Prostate gland (tissue), 2 donors: Measurements from ENCODE around the gene ERVMER34-1. TPM values are rescaled to one million over a fixed set of nuclear protein-coding genes. Genes with fewer than 3 reads are reported as not detected.

Experiments used
- DNase-seq: peaks from one replicate; pipeline ENCODE4 v3.0.0-alpha.2; 2019; ENCODE audit warnings: low spot score
- H3K27ac ChIP-seq, 2 donors: fragments of 200-600 bp; sonication (generic); 2 replicates each; pipeline ENCODE4 v1.5.1; 2017 to 2019
- H3K27me3 ChIP-seq: fragments of 200-600 bp; sonication (generic); replicated peaks from 2 replicates; pipeline ENCODE4 v1.5.1; 2019; ENCODE audit not compliant: insufficient read depth
- H3K36me3 ChIP-seq, 2 donors: fragments of 200-600 bp; sonication (generic); 1 replicate in 1 of 2; 2 replicates in 1 of 2; pipeline versions ENCODE4 v1.5.1 to v1.8.1; 2017 to 2019
- H3K4me1 ChIP-seq: fragments of 200-600 bp; sonication (generic); replicated peaks from 2 replicates; pipeline ENCODE4 v1.5.1; 2019
- H3K4me3 ChIP-seq, 2 donors: fragments of 200-600 bp; sonication (generic); 2 replicates each; pipeline ENCODE4 v1.5.1; 2017 to 2019
- H3K9me3 ChIP-seq: fragments of 200-600 bp; sonication (generic); 2 replicates; pipeline ENCODE4 v1.5.1; 2017
- POLR2A ChIP-seq: fragments of 450-650 bp; IDR thresholded peaks from one replicate; pipeline ENCODE4 v1.6.1; 2016; ENCODE audit warnings: antibody characterized with exemption, mild to moderate bottlenecking
- POLR2AphosphoS5 ChIP-seq: sonication (generic); formaldehyde crosslinking; IDR thresholded peaks from one replicate; pipeline ENCODE4 v1.6.1; 2017; ENCODE audit warnings: antibody characterized with exemption
- WGBS: methylation state at CpG from one replicate; pipeline ENCODE4 v1.1.5; 2018; 5-methylcytosine and 5-hydroxymethylcytosine counted together
- intact Hi-C: fragments of 100-400 bp; cut with DNase I; formaldehyde crosslinking; loops from one replicate; pipeline ENCODE4 v1.14.2; 2022
- total RNA-seq, 2 donors: library from RNA; depleted of rRNA; stranded (reverse); fragments of >200 nt; gene quantifications; one replicate each; pipeline ENCODE4 v1.1.0, GENCODE V29; 2016
- TF ChIP-seq, protein P1 (sequence below), 4 experiments: fragments of 200-600 bp in 2 of 4; fragments of 450-650 bp in 2 of 4; sonication (generic) in 2 of 4; IDR thresholded peaks; 1 replicate in 3 of 4; 2 replicates in 1 of 4; pipeline ENCODE4 v1.5.1; 2016 to 2019; ENCODE audit warnings: antibody characterized with exemption in 4 of 4, mild to moderate bottlenecking in 2 of 4, moderate library complexity in 2 of 4

ERVMER34-1 gene
- total RNA-seq, 2 donors from 2014 or later, result 1.2 to 1.4 TPM

DNA sequence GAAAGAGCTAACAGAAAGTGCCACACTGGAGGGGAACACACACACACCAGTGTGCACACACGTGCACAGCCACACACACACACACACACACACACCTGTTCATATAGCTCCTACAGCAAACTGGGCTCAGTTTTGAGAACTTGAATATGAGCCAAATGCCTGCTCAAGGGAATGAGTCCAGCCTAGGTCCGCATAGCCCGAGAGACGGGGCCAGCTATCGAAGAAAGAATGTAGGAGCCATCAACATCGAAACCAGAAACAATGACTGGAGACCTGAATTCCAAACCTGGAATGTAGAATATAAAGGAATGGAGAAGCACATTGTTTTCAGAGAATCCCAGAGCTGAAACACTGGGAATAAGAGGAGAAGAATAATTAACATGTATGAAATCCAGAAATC lies 37.6 kb upstream of the ERVMER34-1 start:
- H3K27ac ChIP-seq, result no peak overlapping the region
- TF ChIP-seq POLR2A (no peak), POLR2AphosphoS5 (no peak)
- TF ChIP-seq, protein P1, sequence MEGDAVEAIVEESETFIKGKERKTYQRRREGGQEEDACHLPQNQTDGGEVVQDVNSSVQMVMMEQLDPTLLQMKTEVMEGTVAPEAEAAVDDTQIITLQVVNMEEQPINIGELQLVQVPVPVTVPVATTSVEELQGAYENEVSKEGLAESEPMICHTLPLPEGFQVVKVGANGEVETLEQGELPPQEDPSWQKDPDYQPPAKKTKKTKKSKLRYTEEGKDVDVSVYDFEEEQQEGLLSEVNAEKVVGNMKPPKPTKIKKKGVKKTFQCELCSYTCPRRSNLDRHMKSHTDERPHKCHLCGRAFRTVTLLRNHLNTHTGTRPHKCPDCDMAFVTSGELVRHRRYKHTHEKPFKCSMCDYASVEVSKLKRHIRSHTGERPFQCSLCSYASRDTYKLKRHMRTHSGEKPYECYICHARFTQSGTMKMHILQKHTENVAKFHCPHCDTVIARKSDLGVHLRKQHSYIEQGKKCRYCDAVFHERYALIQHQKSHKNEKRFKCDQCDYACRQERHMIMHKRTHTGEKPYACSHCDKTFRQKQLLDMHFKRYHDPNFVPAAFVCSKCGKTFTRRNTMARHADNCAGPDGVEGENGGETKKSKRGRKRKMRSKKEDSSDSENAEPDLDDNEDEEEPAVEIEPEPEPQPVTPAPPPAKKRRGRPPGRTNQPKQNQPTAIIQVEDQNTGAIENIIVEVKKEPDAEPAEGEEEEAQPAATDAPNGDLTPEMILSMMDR (IDR thresholded peaks at IDR 0.05), result no peak
- no peaks in the 10 kb centered on the region for H3K27me3 ChIP-seq
- H3K36me3 ChIP-seq, result no peaks in the 10 kb centered on the region
- H3K4me3 ChIP-seq, result no peak overlapping the region
- no peaks in the 10 kb centered on the region for H3K9me3 ChIP-seq
- no peaks in the 10 kb centered on the region for H3K4me1 ChIP-seq
- 60% methylated on average over 6 of the region's 6 CpGs for WGBS
- intact Hi-C loops, result no loop called here
- no peak for DNase-seq

DNA sequence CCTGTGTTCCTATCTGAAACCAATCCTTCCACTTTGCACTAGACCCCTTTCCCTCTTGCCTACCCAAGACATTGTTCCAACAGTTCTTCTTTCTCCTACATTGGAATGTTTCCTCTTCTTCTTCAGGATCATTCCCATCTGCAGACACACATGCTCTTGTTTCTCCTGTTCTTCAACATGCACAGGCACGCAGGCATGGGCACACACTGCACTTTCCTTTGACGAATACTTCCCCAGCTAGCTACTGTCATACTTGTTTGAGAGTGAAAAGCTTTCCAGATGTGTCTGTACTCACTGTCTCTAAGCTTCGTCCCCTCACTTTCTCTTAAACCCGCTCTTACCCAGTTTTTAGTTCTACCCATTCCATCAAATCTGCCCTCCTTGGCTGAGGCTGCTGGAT lies 31.8 kb upstream of the ERVMER34-1 start:
- Histone ChIP-seq H3K4me3 (no peak overlapping the region), H3K27ac (no peak overlapping the region), H3K4me1 (no peaks in the 10 kb centered on the region), H3K36me3 (no peaks in the 10 kb centered on the region), H3K9me3 (no peaks in the 10 kb centered on the region), H3K27me3 (no peaks in the 10 kb centered on the region)
- 67% methylated on average over 4 of the region's 4 CpGs for WGBS
- no peak for TF ChIP-seq POLR2A
- no peak for TF ChIP-seq POLR2AphosphoS5
- TF ChIP-seq, protein P1 (IDR thresholded peaks at IDR 0.05), result no peak
- intact Hi-C loops, result no loop called here
- no peak for DNase-seq

DNA sequence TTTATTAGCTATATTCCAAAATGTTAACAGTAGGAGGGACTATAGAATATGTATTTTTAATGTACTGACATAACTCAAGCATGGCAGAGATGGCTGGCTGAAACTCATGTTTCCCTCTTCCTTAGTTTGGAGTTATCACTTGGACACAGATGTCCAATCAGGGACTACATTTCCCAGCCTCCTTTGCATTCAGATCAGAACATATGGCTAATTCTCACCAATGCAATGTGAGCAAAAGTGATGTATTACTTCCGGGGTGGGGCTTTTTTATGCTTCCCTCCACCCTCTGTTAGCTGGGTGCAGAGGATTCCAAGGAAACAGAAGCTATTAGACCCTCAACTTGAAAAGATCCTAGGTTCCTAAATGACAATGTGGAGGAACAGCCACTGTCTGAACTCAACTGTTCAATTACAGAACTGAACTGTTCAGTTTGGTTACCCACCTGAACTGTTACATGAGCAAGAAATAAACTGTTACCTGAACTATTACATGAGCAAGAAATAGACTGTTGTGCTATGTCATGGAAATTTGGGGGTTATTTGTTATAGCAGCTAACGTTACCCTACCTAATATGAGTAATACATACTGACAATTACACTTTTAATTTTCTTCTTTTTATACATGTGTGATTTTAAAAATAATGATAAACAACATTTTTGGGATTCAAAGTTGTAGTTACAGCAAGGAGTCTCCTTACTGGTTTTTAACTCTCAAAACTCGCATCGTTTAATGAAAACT lies 29.6 kb upstream of the ERVMER34-1 start:
- intact Hi-C loops, result no loop called here
- Histone ChIP-seq H3K4me1 (no peaks in the 10 kb centered on the region), H3K27ac (no peak overlapping the region), H3K27me3 (no peaks in the 10 kb centered on the region), H3K36me3 (no peaks in the 10 kb centered on the region), H3K9me3 (no peaks in the 10 kb centered on the region), H3K4me3 (no peak overlapping the region)
- no peak for DNase-seq
- TF ChIP-seq, protein P1 (IDR thresholded peaks at IDR 0.05), result no peak
- TF ChIP-seq POLR2A (no peak), POLR2AphosphoS5 (no peak)
- 90% methylated on average over 4 of the region's 4 CpGs for whole genome bisulfite sequencing

DNA sequence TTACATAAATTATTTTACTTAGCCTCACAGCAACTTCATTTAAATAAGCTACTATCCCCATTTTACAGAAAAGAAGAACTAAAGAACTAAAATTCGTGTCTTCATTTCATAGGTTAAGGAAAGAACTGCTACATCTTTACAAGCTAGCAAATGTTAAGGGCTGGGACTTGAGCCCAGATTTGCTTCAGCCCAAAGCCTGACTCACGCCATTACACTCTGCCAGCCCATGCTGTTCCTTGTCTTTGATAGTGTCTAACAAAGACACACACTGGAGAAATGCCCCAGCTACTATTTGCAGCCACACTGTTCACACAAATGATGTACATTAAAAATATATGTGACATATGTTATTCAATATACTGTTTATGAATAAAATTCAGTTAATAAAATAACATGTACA lies 29.0 kb upstream of the ERVMER34-1 start:
- Histone ChIP-seq H3K27me3 (no peaks in the 10 kb centered on the region), H3K27ac (no peak overlapping the region), H3K9me3 (no peaks in the 10 kb centered on the region), H3K4me3 (no peak overlapping the region), H3K36me3 (no peaks in the 10 kb centered on the region), H3K4me1 (no peaks in the 10 kb centered on the region)
- intact Hi-C loops, result no loop called here
- DNase-seq, result peak; percentile 47
- no peak for TF ChIP-seq POLR2A
- peak; percentile 45 for TF ChIP-seq POLR2AphosphoS5
- TF ChIP-seq, protein P1 (IDR thresholded peaks at IDR 0.05), result no peak
- 18% methylated on average over 2 of the region's 2 CpGs for WGBS

DNA sequence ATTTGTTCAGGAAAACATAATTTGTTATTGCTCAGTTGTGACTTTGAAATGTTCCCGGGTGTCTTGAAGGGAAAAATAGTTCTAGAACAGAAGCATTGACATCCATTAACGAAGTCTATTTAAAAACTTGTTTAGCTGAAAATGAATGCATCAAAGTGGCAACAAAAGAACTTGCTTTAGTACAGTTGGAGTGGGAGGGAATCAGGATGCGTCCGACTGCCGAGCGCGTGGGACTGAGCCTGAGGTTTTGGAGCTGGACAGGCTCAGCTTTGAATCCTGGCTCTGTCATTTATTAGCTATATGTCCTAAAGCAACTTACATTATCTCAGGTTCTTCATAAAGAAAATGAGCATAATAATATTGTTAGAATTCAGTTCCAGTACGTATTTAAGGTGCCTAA lies 9.0 kb upstream of the ERVMER34-1 start:
- H3K4me1 ChIP-seq, result no peaks in the 10 kb centered on the region
- intact Hi-C loops, result no loop called here
- H3K27ac ChIP-seq, result no peak overlapping the region
- no peak overlapping the region for H3K4me3 ChIP-seq
- H3K9me3 ChIP-seq, result no peaks in the 10 kb centered on the region
- DNase-seq, result no peak
- no peaks in the 10 kb centered on the region for H3K27me3 ChIP-seq
- H3K36me3 ChIP-seq, result no peaks in the 10 kb centered on the region
- 54% methylated on average over 8 of the region's 8 CpGs for WGBS
- TF ChIP-seq POLR2AphosphoS5 (no peak), POLR2A (no peak)
- TF ChIP-seq, protein P1 (IDR thresholded peaks at IDR 0.05), result no peak
